ENCODE results near the gene ATG12. TPM values are rescaled to one million over a fixed set of nuclear protein-coding genes. Genes with fewer than 3 reads are reported as not detected.

ATG12 gene
- polyA plus RNA-seq, 1 donor (not counting 4 experiments of a cell fraction or from before 2014, with no cell fraction given): 90.7 TPM

DNA sequence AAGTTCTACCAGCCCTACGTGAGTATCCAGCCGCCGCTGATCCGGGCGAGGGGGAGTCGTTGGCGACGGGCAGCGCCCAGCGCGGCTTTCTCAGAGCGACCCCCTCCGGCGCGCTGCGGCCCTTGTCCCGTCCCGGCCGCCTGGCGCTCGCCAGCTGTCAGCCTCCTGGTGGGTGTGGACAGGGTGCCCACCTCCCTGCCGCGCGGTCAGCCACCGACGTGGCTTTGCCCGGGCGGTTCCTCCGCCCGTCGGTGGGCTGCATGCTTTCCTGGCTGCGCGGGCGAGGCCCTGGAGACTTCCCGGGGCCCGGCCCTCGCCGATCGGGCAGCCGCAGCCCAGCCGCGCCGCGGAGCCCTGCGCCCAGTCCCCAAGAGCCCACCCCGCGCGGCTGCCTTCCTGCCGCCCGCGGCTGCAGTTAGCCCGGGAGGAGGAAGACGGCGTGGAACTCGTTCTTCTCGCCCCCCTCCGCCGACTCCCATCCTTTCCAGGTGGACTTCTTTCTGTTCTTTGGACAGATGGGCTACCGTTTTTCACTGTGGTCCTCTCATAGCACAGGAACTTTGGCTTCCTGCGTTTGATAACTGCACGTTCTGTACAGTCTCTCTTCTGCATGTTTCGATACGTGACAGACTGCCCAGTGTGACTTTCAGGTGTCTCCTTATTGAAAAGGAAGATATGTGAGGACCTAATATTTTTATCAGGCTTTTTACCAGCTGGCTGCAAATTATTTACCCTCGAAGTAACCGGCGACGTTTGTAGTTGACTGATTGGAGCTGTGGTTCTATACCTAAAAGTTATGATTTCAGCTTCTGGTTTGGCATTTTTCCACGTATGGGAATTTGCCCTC lies 947 bp upstream of the ATG12 start:
- dilution Hi-C loops (cut with MboI; ENCODE audit: extremely low pct_ligation_motif_present, low sequenced_read_pairs): no loop called here
- Histone ChIP-seq H3K4me1 (ENCODE audit: control insufficient read depth, extremely low read depth, insufficient read depth, low read length) (peaks cover 40% of the 10 kb centered on the region), H3K27ac (ENCODE audit: control insufficient read depth, insufficient read depth, low read length) (peak overlapping the region; percentile 96), H3K9me1 (ENCODE audit: control insufficient read depth, extremely low read depth, insufficient read depth, low read length) (no peaks in the 10 kb centered on the region), H3K4me3 (ENCODE audit: control insufficient read depth in 2 of 3, extremely low read depth in 1 of 3, insufficient read depth in 2 of 3, low read depth in 1 of 3, low read length in 3 of 3) (peak overlapping the region; percentile 77 to 98 (median 85)), H3K9ac (ENCODE audit: control insufficient read depth, extremely low read depth, insufficient read depth, low read length) (peak overlapping the region; percentile 92), H4K20me1 (ENCODE audit: control insufficient read depth, extremely low read depth, insufficient read depth, low read length) (no peaks in the 10 kb centered on the region), H2AFZ (ENCODE audit: control insufficient read depth, low read length) (peak overlapping the region; percentile 50), H3K9me3 (ENCODE audit: control insufficient read depth, low read depth, low read length) (no peaks in the 10 kb centered on the region), H3K79me2 (ENCODE audit: control insufficient read depth, insufficient read depth, low read length) (peaks cover 91% of the 10 kb centered on the region), H3K27me3 (ENCODE audit: control insufficient read depth, extremely low read depth, insufficient read depth, low read length) (no peaks in the 10 kb centered on the region), H3K4me2 (ENCODE audit: control insufficient read depth, extremely low read depth, insufficient read depth, low read depth, low read length) (peak overlapping the region; percentile 93), H3K36me3 (ENCODE audit: control insufficient read depth in 2 of 2, extremely low read depth in 1 of 2, insufficient read depth in 2 of 2, low read length in 2 of 2) (no peaks in the 10 kb centered on the region)
- peak in 1 of 3 experiments; percentile 23 for TF ChIP-seq CTCF (optimal IDR thresholded peaks at IDR 0.05 in 1 of 3, IDR thresholded peaks at IDR 0.05 in 1 of 3, conservative IDR thresholded peaks at IDR 0.05 in 1 of 3; ENCODE audit: extremely low read depth in 1 of 3, insufficient read depth in 2 of 3, low read length in 3 of 3)
- no peak for TF ChIP-seq EZH2 (IDR thresholded peaks at IDR 0.05; ENCODE audit: low read length)
- FAIRE-seq (no peak), DNase-seq (ENCODE audit: low read depth, low spot score) (no peak)

DNA sequence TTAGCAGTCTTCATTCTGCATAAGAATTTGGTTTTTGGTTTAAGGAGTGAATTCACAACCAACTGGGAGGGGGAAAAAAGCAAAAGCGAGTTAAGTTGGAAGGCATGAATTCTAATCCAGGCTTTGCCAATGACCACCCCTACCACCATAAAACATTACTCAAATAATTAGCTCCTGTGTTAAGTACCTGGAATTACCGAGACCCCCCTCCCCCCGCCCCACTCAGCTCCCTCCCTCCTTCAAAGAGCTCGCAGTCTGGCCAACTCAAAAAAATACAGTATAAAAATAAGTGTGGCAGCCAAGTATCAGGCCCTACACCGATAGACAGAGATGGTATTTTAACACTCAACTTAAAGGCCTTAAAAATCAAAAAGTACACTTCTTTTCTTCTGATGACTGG lies 492 bp downstream of the ATG12 start:
- Histone ChIP-seq H4K20me1 (ENCODE audit: control insufficient read depth, extremely low read depth, insufficient read depth, low read length) (no peaks in the 10 kb centered on the region), H3K9me1 (ENCODE audit: control insufficient read depth, extremely low read depth, insufficient read depth, low read length) (no peaks in the 10 kb centered on the region), H3K36me3 (ENCODE audit: control insufficient read depth in 2 of 2, extremely low read depth in 1 of 2, insufficient read depth in 2 of 2, low read length in 2 of 2) (no peaks in the 10 kb centered on the region), H3K27ac (ENCODE audit: control insufficient read depth, insufficient read depth, low read length) (peak overlapping the region; percentile 96), H3K4me1 (ENCODE audit: control insufficient read depth, extremely low read depth, insufficient read depth, low read length) (peaks cover 31% of the 10 kb centered on the region), H3K4me3 (ENCODE audit: control insufficient read depth in 2 of 3, extremely low read depth in 1 of 3, insufficient read depth in 2 of 3, low read depth in 1 of 3, low read length in 3 of 3) (peak overlapping the region; percentile 72 to 98 (median 77)), H3K79me2 (ENCODE audit: control insufficient read depth, insufficient read depth, low read length) (peaks cover 79% of the 10 kb centered on the region), H3K9me3 (ENCODE audit: control insufficient read depth, low read depth, low read length) (no peaks in the 10 kb centered on the region), H3K4me2 (ENCODE audit: control insufficient read depth, extremely low read depth, insufficient read depth, low read depth, low read length) (peak overlapping the region; percentile 86), H3K9ac (ENCODE audit: control insufficient read depth, extremely low read depth, insufficient read depth, low read length) (peak overlapping the region; percentile 92), H3K27me3 (ENCODE audit: control insufficient read depth, extremely low read depth, insufficient read depth, low read length) (no peaks in the 10 kb centered on the region), H2AFZ (ENCODE audit: control insufficient read depth, low read length) (no peak overlapping the region)
- DNase-seq (ENCODE audit: low read depth, low spot score) (no peak), FAIRE-seq (no peak)
- TF ChIP-seq EZH2 (IDR thresholded peaks at IDR 0.05; ENCODE audit: low read length) (no peak), CTCF (optimal IDR thresholded peaks at IDR 0.05 in 1 of 3, IDR thresholded peaks at IDR 0.05 in 1 of 3, conservative IDR thresholded peaks at IDR 0.05 in 1 of 3; ENCODE audit: extremely low read depth in 1 of 3, insufficient read depth in 2 of 3, low read length in 3 of 3) (no peak)
- dilution Hi-C loops (cut with MboI; ENCODE audit: extremely low pct_ligation_motif_present, low sequenced_read_pairs): no loop called here

All from keratinocyte (primary cell).